ENCODE data around the gene CCDC167. TPM values are rescaled to one million over a fixed set of nuclear protein-coding genes. Genes with fewer than 3 reads are reported as not detected.

The CCDC167 gene
- total RNA-seq, 1 experiment from 2014 or later, result 27.8 TPM

DNA sequence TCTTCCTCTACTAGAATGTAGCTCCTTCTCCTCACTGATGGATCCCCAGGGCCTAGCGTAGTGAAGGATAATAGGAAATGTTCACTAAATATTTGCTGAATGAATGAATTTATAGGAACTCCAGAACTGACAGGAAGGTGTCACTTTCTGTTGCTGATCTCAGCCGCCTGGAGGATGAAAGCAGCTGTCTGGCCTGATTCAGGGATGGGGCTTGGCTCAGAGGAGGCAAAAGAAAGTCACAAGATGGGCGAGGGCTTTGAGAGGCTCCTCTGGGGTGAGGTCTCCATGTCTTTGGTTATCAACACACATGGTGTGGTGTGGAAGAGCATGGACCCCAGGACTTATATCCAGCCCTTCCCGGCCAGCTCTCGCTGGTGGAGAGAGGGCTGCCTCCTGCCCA lies 11.5 kb upstream of the CCDC167 start:
- ChIA-PET POLR2A (no interaction called here), CTCF (interaction anchor here (2.1 kb wide), 1 partner anchor 11 kb away, joined by 6 read pairs; no protein-coding TSS in a partner anchor), RAD21 (ENCODE audit: low non-redundant PET in 1 of 2, low total read pairs in 2 of 2, uncharacterized antibody in 2 of 2, unreplicated experiment in 2 of 2) (no interaction called here)
- Histone ChIP-seq H3K4me3 (replicated peaks in 1 of 2; ENCODE audit: low read depth in 1 of 2, low read length in 2 of 2) (no peak overlapping the region), H3K36me3 (ENCODE audit: control insufficient read depth in 1 of 2, insufficient read depth in 2 of 2, low read length in 2 of 2) (no peaks in the 10 kb centered on the region), H3K27me3 (ENCODE audit: insufficient read depth, low read length) (no peaks in the 10 kb centered on the region), H3K9me3 (ENCODE audit: control insufficient read depth in 1 of 2, insufficient read depth in 1 of 2, low read depth in 1 of 2, low read length in 2 of 2) (no peaks in the 10 kb centered on the region), H2AFZ (ENCODE audit: low read depth, low read length, poor library complexity, severe bottlenecking) (no peak overlapping the region), H3K9ac (ENCODE audit: low read length) (no peak overlapping the region), H3K79me2 (ENCODE audit: insufficient read depth, low read length) (no peaks in the 10 kb centered on the region), H3K4me2 (ENCODE audit: low read length) (no peak overlapping the region), H3K27ac (ENCODE audit: low read depth, low read length) (no peak overlapping the region), H3K9me2 (ENCODE audit: insufficient read depth) (no peaks in the 10 kb centered on the region), H4K20me1 (ENCODE audit: insufficient read depth) (no peaks in the 10 kb centered on the region), H3K4me1 (ENCODE audit: control insufficient read depth in 1 of 2, insufficient read depth in 2 of 2, low read length in 2 of 2) (0 out of 4 replicates have a peak, but pooled peaks cover 0 to 5% of the 10 kb centered on the region in 2 experiments)
- TF ChIP-seq, protein P1, sequence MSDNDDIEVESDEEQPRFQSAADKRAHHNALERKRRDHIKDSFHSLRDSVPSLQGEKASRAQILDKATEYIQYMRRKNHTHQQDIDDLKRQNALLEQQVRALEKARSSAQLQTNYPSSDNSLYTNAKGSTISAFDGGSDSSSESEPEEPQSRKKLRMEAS (IDR thresholded peaks at IDR 0.05), result no peak
- TF ChIP-seq POLR2A (IDR thresholded peaks at IDR 0.05; ENCODE audit: borderline replicate concordance, extremely low read depth, insufficient read depth, insufficient read length), result no peak
- TF ChIP-seq SP1 (IDR thresholded peaks at IDR 0.05; ENCODE audit: low read depth), result no peak
- TF ChIP-seq SRF (IDR thresholded peaks at IDR 0.05; ENCODE audit: low read depth), result no peak
- TF ChIP-seq CEBPB (IDR thresholded peaks at IDR 0.05; ENCODE audit: low read depth), result no peak
- TF ChIP-seq FOSL1 (IDR thresholded peaks at IDR 0.05; ENCODE audit: low read depth), result no peak
- TF ChIP-seq EGR1 (IDR thresholded peaks at IDR 0.05; ENCODE audit: low read depth), result no peak
- TF ChIP-seq JUND (IDR thresholded peaks at IDR 0.05), result no peak
- TF ChIP-seq RAD21 (IDR thresholded peaks at IDR 0.05; ENCODE audit: low read depth), result no peak
- no peak for TF ChIP-seq POLR2AphosphoS5 (IDR thresholded peaks at IDR 0.05; ENCODE audit: low read depth, low read length)
- no peak for TF ChIP-seq EZH2phosphoT487 (IDR thresholded peaks at IDR 0.05; ENCODE audit: borderline replicate concordance)
- TF ChIP-seq ELF1 (IDR thresholded peaks at IDR 0.05; ENCODE audit: borderline replicate concordance, low read depth), result no peak
- no peak for DNase-seq (ENCODE audit: low read depth, low spot score)
- no TSS peak for BruUV-seq (replicated peaks)
- intact Hi-C loops (cut with micrococcal nuclease), result no loop called here
- no peak for ATAC-seq

DNA sequence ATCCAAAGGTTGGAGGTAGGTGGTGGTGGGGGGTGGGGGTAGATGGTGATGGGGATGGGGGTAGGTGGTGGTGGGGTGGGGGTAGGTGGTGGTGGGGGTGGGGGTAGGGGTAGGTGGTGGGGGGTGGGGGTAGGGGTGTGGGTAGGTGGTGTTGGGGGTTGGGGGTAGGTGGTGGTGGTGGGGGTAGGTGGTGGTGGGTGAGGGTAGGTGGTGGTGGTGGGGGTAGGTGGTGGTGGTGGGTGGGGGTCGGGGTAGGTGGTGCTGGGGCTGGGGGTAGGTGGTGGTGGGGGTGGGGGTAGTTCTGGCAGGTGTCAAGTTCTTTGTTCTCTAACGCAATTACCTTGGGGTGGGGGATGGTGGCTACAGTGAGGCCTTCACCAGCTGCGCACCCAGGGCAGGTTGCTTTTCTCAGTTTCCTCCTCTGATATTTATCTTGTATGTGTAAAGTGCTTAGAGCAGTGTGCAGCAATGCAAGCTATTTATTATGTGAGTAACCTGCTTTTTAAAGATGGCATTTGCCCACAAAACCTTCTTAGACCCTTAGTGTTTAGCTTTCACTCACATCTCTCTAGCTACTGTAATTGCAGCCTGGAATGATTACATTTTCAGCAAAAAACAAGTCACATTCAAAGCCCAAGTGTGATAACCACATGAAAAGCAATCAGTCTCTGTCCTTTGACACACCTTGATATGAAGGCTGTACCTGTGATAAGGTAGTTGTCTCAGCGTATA lies 8.2 kb upstream of the CCDC167 start:
- ATAC-seq, result no peak
- no peaks in the 10 kb centered on the region for H3K79me2 ChIP-seq (ENCODE audit: insufficient read depth, low read length)
- H3K9me2 ChIP-seq (ENCODE audit: insufficient read depth), result no peaks in the 10 kb centered on the region
- no peak overlapping the region for H3K9ac ChIP-seq (ENCODE audit: low read length)
- no peak overlapping the region for H3K27ac ChIP-seq (ENCODE audit: low read depth, low read length)
- no TSS peak for BruUV-seq (replicated peaks)
- POLR2A ChIA-PET, result no interaction called here
- H3K27me3 ChIP-seq (ENCODE audit: insufficient read depth, low read length), result no peaks in the 10 kb centered on the region
- H3K36me3 ChIP-seq (ENCODE audit: control insufficient read depth in 1 of 2, insufficient read depth in 2 of 2, low read length in 2 of 2), result no peaks in the 10 kb centered on the region
- intact Hi-C loops (cut with micrococcal nuclease), result no loop called here
- CTCF ChIA-PET, result no interaction called here
- H2AFZ ChIP-seq (ENCODE audit: low read depth, low read length, poor library complexity, severe bottlenecking), result no peak overlapping the region
- DNase-seq (ENCODE audit: low read depth, low spot score), result no peak
- RAD21 ChIA-PET (ENCODE audit: low non-redundant PET in 1 of 2, low total read pairs in 2 of 2, uncharacterized antibody in 2 of 2, unreplicated experiment in 2 of 2), result no interaction called here
- H3K4me1 ChIP-seq (ENCODE audit: control insufficient read depth in 1 of 2, insufficient read depth in 2 of 2, low read length in 2 of 2), result no peaks in the 10 kb centered on the region
- no peaks in the 10 kb centered on the region for H3K9me3 ChIP-seq (ENCODE audit: control insufficient read depth in 1 of 2, insufficient read depth in 1 of 2, low read depth in 1 of 2, low read length in 2 of 2)
- no peak overlapping the region for H3K4me3 ChIP-seq (replicated peaks in 1 of 2; ENCODE audit: low read depth in 1 of 2, low read length in 2 of 2)
- H4K20me1 ChIP-seq (ENCODE audit: insufficient read depth), result no peaks in the 10 kb centered on the region
- no peak overlapping the region for H3K4me2 ChIP-seq (ENCODE audit: low read length)
- TF ChIP-seq POLR2A (IDR thresholded peaks at IDR 0.05; ENCODE audit: borderline replicate concordance, extremely low read depth, insufficient read depth, insufficient read length), result no peak
- TF ChIP-seq ZFX (IDR thresholded peaks at IDR 0.05), result no peak
- TF ChIP-seq POLR2AphosphoS5 (IDR thresholded peaks at IDR 0.05; ENCODE audit: low read depth, low read length), result no peak
- TF ChIP-seq, protein P2, sequence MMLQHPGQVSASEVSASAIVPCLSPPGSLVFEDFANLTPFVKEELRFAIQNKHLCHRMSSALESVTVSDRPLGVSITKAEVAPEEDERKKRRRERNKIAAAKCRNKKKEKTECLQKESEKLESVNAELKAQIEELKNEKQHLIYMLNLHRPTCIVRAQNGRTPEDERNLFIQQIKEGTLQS (IDR thresholded peaks at IDR 0.05), result no peak
- TF ChIP-seq, protein P3, sequence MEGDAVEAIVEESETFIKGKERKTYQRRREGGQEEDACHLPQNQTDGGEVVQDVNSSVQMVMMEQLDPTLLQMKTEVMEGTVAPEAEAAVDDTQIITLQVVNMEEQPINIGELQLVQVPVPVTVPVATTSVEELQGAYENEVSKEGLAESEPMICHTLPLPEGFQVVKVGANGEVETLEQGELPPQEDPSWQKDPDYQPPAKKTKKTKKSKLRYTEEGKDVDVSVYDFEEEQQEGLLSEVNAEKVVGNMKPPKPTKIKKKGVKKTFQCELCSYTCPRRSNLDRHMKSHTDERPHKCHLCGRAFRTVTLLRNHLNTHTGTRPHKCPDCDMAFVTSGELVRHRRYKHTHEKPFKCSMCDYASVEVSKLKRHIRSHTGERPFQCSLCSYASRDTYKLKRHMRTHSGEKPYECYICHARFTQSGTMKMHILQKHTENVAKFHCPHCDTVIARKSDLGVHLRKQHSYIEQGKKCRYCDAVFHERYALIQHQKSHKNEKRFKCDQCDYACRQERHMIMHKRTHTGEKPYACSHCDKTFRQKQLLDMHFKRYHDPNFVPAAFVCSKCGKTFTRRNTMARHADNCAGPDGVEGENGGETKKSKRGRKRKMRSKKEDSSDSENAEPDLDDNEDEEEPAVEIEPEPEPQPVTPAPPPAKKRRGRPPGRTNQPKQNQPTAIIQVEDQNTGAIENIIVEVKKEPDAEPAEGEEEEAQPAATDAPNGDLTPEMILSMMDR (IDR thresholded peaks at IDR 0.05 in 2 of 3, conservative IDR thresholded peaks at IDR 0.05 in 1 of 3; ENCODE audit: borderline replicate concordance in 1 of 3, insufficient read depth in 1 of 3, low read depth in 2 of 3, low read length in 2 of 3), result no peak
- TF ChIP-seq EZH2phosphoT487 (IDR thresholded peaks at IDR 0.05; ENCODE audit: borderline replicate concordance), result no peak
- no peak for TF ChIP-seq ZNF274 (IDR thresholded peaks at IDR 0.05; ENCODE audit: low read depth, low read length)
- no peak for TF ChIP-seq EGR1 (IDR thresholded peaks at IDR 0.05; ENCODE audit: low read depth)
- TF ChIP-seq CBX3 (IDR thresholded peaks at IDR 0.05; ENCODE audit: low read depth), result no peak
- no peak for TF ChIP-seq JUND (IDR thresholded peaks at IDR 0.05)
- TF ChIP-seq EZH2 (IDR thresholded peaks at IDR 0.05), result no peak
- no peak for TF ChIP-seq FOSL1 (IDR thresholded peaks at IDR 0.05; ENCODE audit: low read depth)
- no peak for TF ChIP-seq RAD21 (IDR thresholded peaks at IDR 0.05; ENCODE audit: low read depth)
- TF ChIP-seq SRF (IDR thresholded peaks at IDR 0.05; ENCODE audit: low read depth), result no peak
